HG02885 (cell line): ENCODE data around the gene SPNS2.
"Not testable (repeated sequence)": the region's sequence is repeated elsewhere in the genome, so short reads cannot be mapped to it uniquely, and the experiment has no call there.

ENCODE experiments used
- ATAC-seq: cut with Tn5 transposase; IDR thresholded peaks from one replicate; pipeline ENCODE4 v1.9.1; 2021; ENCODE audit warnings: mild to moderate bottlenecking; ENCODE audit not compliant: unreplicated experiment, poor library complexity

SPNS2 gene

DNA sequence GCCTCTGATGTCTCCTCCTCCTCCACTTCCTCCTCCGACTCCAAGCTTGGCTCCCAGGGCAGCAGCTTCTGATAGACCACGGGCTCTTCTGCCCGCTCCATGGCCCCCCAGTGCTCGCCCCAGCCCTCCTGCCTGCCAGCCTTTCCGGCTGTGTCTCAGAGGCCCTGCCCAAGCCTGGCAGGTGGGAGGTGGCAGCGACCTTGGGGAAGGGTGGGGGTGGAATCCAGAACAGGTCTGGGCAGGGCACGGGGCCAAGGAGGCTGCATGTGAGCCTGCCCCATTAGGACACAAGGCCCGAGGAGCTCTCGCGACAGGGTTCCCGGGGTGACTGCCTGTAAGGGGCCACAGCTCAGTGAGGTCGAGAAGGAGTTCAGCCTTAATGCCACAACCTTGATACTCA is 61.7 kb downstream of the SPNS2 start, which contains the start of gene GGT6:
GGT6 (minus strand) TSS at position 157 of the 400 bp plus-strand sequence; CDS start at position 101, 56 bp downstream.
- ATAC-seq, result no peak

DNA sequence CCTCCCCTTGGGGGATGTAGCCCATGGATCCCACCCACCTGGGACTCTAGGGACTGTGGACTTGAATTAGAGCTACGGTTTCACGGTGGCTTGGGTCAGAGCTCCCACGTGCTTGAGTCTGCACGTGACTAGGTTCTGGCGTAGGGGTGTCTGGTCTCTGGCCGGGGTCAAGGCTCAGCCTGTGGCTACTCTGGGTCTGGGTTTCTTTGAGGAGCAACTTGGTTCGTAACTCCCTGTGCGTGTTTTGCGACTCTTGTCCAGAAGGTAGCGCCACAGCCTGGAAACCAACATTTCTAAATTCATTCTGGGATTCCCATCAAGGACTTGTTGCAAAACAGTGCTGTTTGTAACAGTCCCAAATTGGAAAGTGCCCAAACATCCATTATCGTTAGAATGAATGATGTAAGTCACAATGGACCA is 62.2 kb downstream of the SPNS2 start:
- no peak for ATAC-seq

DNA sequence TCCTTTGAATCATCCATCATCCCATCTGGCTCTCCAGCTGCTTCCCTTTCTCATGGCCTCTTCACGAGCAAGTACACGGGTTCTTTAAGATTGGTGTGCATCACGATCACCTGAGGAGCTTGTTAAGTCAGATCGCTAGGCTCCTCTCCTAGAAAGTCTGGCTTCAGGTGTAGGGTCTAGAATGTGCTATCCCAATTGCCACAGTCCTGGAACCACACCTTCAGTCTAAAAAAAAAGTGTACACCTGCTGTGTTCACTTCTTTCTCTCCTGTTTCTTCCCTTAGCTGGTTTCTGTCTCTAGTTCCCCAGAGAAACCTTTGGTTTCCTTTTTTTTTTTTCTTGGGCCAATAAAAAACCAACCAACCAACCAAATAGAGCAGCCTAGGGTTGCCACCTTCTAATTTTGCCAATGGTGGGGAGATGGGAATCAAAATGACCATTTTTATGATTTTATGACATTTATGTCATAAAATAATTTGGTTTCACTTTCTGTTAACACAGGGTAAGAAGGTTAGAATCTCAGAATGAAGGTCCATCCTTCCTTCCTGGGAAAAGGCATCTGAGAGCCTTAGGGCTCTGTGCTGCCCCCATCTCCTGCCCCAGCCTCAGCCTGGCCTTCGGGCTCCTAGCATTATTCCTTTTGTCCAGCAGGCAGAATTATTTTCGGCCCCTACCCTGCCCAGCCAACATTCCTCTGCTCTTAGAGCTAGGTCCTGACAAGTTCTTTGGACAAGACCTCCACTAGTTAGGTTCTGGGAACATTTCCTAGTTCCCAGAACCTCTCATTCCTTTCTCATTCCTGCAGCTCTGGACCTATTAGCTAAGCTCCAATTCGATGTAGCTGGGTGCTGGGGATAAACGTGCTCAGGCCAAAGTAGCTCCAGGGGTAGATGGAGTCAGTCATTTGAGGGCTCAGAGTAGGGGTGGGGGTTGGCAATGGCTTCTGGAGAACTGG is 63.6 kb downstream of the SPNS2 start:
- no peak for ATAC-seq

DNA sequence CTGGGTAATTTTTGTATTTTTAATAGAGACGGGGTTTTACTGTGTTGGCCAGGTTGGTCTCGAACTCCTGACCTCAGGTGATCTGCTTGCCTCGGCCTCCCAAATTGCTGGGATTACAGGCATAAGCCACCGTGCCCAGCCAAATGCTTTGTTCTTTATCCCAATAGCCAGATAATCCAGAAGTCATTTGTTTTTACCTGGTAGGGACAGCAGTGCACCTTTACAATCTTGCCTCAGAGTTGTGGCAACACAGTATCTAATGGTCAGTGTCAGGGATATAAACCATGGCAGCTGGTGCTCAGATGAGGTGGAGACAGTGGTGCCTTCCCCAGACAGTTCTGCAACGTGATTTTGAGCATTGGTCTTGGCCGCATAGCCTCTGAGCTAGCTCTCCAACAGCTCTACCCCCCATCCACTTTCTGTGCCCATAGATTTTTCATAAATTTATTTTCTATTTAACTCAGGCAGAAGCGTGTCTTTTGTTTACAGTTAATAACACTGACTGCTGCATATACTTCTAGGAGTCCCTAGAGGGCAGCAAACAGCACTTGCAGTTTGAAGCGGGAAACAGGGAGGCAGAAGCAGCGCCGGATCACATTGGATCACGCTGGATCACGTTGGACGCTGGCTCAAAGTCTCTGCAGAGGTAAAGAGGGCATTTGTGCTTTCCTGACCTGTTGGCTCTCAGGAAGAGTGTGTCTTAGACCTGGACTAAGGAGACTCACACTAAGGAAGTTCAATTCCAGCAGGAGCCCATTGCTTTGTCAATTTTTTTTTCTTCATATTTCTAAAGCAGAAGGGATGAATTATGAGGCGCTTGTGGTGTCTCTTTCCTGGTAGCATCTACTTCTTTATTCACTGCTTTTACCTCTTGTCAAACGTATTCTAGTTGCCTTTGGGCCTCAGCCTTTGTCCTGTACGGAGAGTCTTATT is 66.8 kb downstream of the SPNS2 start:
- ATAC-seq, result no peak

DNA sequence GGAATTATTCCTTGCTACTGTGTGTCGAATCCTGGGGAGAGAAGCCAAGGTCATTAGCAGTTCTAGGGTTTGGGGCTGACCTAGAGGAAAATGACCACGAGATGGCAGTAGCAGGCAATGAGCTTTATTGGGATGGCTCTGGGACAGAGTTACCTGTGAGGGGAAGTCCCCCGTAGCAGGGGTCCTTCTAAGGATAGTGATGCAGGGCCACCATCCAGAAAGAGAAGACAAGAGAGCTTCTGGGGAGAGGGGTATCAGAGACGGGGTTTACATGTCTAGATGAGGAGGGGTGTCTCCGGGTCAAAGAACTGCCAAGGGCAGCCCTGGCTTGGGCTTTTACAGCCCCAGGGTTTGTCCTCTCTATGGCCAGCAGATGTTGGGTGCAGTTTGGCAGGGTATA is 68.1 kb downstream of the SPNS2 start:
- no peak for ATAC-seq

DNA sequence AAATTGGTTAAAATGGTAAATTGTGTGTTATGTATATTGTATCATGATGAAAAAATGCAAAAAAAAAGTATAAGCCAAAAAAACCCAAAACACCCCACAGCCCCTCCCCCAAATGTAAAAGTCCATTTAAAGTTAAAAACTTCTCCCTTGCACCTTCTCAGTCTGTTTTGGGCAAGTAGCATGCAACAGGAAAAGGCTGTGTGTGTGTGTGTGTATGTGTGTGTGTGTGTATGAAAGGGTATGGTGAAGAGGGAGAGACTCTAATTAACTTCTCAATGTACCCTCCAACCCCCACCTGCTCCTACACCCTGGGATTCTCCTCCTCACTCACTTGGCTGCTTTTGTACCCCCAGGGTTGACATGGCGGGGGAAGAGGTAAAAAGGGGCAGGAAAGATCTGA is 70.9 kb downstream of the SPNS2 start:
- ATAC-seq, result no peak

DNA sequence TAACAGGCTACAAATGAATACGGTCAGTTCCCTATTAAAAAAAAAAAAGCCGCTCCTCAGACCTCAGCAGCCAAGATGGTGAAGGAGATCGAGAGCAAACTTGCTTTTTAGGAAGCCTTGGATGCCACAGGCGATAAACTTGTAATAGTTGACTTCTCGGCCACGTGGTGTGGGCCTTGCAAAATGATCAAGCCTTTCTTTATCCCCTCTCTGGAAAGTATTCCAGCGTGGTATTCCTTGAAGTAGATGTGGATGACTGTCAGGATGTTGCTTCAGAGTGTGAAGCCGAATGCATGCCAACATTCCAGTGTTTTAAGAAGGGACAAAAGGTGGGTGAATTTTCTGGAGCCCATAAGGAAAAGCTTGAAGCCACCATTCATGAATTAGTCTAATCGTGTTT is 73.5 kb downstream of the SPNS2 start:
- no peak for ATAC-seq

DNA sequence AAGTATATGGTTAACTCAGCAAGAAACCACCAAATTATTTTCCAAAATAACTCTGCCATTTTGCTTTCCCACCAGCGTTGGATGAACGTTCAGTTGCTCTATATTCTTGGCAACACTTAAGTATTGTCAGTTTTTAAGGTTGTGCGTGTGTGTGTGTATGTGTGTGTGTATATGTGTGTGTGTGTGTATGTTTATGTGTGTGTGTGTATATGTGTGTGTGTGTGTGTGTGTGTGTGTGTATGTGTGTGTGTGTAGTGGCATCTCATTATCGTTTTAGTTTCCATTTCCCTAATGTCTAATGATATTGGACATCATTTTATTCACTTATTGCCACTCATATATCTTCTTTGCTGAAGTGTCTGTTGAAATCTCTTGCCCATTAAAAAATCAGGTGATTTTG is 74.4 kb downstream of the SPNS2 start:
- no peak for ATAC-seq

DNA sequence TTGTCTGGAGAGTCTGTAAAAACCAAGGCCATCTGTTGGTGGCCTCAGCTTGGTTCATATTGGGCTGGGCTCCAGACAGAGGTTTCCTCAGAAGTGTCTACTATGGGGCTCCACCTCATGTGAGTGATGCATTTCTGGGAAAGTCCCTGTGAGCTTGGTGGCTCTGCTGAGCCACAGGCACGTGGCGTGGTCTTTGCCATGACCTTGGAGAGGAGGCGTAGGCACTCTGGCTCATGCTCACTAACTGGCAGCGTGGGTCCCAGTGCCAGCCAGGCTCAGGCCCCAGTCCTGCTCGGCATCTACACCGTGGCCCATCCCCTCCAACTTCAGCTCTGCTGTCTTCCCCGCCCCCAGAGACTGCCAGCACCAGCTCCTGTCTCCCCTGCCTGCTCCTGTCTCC is 75.0 kb downstream of the SPNS2 start:
- ATAC-seq, result no peak

DNA sequence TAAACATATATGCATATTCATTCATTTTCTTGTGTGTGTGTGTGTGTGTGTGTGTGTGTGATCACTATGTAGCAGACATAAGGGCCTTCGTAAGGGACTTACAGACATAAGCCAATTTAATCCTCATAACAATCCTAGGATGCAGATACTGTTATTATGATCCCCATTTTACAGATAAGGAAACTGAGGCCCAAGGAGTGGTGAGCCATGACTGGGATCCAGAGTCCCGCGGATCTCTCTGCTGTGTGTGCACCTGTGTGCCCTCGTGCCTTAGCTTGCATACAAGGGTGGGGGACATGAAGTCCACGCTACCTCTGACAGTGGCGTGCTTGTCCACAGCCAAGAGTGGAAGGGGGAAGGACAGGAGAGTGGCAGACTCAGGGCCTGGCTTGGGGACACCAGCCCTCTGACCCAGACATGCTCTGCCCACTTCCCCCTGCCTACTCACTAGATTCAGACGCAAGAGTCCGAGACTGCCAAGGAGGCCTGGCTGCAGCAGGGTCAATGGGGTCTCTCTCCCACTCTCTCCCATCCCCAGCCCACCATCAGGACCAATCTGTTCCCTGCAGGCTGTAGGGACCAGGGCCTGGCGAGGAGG is 75.9 kb downstream of the SPNS2 start:
- ATAC-seq, result no peak

DNA sequence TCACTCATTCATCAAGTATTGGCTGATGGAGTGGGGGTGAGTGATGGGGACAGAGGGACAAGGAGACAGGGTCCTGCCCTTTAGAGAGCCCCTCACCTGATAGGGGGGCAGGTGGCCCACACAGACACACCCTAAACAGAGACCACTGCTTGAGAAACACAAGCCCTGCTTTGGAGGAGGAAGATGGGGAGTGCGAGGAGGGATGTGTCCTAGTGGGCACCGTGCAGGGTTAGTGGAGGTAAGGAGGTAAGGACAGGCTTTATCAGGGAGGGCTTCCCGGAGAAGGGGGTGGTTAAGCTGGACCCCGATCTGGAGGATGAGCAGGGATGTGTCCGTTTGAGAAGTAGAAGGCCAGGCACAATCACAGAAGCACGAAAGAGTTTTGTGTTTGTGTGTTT is 77.5 kb downstream of the SPNS2 start:
- no peak for ATAC-seq

DNA sequence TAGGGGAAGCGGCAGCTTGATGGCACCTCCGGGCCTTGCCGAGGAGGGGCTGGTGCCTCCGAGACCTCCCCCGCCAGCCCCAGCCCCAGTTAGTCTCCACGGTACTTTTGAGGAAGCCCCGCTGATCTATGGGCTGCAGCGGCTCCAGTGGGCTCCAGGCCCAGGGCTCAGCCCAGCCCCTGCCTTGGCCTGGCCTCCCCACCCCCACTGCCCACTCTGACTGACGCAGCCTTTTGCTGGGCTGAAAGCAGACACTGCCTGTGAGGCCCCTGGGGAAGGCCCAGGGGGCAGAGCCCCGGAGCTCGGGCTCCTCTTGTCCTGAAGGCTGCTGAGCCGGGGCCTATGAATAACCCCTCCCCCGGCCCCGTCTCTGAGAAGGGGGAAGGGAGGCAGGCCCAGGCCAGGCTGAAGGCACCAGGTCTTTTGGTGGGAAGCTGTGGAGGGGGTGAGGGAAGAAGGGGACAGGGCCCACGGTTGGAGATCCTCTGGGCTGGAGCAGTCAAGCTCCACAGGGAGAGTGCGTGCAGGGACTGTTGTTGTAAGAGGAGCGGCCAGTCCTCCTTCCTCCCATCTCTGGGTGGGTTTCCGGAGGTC is 78.1 kb downstream of the SPNS2 start:
- ATAC-seq, result no peak

DNA sequence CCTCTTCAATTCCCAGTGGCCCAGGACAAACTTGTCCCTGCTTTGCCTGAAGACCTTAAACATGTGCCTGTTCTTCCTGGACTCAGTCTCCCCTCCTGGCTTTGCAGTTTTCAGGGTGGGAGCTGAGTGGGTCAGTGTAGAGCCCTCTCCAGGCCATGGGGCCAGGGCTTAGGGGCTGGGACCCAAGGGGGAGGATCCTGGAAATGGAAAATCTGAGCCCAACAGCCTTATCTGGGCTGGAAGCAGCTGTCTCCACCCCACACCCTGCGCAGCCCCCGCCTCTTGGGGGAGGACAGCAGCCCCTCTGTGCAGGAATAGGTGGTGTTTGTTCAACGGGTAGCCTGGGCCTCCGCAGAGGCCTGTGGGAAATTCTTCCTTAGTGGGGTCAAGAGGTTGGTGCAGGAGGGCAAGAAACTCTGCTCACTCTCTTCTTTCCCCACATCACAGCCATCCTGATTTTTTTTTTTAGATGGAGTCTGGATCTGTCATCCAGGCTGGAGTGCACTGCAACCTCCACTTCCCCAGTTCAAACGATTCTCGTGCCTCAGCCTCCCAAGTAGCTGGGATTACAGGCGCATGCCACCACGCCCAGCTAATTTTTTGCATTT is 78.8 kb downstream of the SPNS2 start:
- ATAC-seq, result no peak

DNA sequence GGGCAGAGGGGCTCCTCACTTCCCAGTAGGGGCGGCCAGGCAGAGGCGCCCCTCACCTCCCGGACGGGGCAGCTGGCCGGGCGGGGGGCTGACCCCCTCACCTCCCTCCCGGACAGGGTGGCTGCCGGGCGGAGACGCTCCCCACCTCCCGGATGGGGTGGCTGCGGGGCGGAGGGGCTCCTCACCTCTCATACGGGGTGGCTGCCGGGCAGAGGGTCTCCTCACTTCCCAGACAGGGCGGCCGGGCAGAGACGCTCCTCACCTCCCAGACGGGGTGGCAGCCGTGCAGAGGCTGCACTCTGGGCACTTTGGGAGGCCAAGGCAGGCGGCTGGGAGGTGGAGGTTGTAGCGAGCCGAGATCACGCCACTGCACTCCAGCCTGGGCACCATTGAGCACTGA is 79.7 kb downstream of the SPNS2 start:
- ATAC-seq, result not testable (repeated sequence)

DNA sequence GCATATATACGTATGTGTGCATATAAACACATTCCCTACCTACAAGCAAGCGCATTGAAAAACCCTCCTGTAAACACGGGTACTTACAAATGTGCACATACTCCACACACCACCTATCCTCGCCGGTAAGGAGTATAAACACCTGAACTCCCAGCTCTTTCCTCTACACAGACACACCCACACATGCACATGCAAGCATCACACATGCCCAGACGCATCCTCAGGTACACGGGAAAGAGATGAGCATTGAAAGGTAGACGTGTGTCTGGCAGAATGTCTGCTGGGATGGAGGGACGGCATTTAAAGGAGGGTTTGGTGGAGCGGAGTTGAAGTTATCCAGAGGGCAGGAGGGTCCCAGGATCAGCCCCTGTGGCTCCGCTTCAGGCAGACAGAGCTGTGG is 81.0 kb downstream of the SPNS2 start:
- no peak for ATAC-seq

DNA sequence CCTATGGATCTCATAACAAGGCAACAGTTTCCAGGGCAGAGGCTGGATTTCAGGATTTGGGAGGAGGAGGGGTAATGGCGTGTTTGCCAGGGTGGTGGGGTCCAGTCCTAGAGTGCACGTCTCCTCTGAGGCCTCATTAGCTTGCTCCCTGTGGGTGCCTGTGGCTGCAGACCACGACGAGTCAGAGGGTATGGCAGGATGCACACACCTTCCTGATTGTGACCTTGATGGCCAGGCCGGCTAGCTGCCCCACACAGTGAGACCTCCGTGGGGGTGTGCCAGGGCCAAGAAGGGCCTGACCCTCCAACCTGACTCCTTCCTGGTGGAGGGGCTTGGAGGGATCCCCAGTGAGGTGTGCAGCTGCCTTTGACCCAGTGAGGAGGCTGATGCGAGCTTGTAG is 81.6 kb downstream of the SPNS2 start:
- no peak for ATAC-seq

DNA sequence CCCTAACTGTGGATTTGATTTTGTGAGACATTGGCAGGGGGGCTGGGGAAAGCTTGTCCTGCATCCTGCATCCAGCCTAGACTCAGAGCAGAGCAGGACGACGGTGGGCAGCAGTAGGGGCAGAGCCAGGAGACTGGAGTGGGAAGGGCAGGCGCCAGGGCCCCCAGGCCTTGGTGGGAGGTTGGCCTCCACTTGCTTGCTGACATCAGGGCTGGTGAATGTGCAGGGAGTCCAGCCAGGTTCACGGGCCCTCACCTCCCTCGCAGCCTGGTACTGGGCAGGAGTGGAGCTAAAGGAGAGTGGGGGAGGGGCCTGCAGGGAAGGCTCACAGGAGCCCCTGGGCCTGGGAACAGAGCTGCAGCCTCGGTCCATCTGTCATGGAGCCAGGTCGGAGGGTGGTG is 83.4 kb downstream of the SPNS2 start:
- no peak for ATAC-seq

DNA sequence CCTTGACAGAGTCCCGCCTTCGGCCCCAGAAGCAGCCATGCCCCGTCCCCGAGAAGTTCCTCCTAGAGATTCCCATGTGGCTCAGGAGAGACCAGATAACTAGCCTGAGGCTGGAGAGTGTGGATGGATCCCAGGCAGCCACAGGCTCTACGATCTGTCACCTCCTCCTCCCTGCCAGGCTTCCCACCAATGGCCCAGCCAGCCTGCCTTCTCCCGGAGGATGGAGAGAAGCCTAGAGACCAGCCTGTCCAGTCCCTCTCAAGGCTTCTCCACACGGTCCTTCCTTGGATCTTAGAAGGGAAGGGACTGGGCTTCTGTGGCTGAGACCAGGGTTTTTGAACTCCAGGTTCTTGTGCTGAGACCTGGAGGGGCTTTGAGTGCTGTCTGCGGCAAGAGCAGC is 84.0 kb downstream of the SPNS2 start:
- ATAC-seq, result no peak

DNA sequence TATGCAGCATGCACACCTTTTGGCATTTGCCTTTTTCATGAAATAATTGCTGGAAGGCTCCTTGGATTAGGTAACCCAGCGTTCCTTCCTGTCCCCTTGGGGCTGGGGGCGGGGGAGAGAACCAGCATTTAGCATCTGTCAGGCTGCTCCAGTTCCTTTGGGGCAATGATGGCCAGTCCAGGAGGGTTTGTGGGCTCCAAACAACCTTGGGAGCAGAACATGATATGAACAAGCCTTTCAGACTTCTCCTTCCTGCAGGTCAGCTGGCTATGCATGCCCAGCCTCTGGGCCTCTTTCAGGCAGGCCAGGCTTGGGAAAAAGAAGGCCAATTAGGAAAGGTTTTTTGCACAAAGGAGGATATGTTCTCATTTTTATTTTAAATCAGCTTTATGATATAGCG is 84.5 kb downstream of the SPNS2 start:
- ATAC-seq, result no peak

DNA sequence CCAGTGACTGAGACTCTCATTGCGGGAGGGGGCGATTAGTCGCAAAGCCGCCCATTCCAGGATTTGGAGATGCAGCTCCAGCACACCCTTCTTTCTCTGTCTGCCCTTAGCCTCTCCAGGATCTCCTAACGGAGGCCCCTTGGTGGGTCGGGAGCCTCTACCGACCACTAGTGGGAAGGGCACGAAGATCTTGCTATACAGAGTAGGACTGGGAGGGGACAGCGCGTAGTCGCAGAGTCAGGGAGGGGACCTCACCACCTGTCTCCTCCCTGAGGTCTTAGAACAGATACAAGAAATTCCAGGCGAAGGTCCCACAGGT is 85.1 kb downstream of the SPNS2 start:
- ATAC-seq, result no peak
